ENCODE results near the gene ZNF783.

- TF ChIP-seq POLR2A (IDR thresholded peaks at IDR 0.05; ENCODE audit: low read depth, low read length) (no peak), POLR2AphosphoS5 (IDR thresholded peaks at IDR 0.05; ENCODE audit: low read depth, low read length) (no peak), TAF1 (IDR thresholded peaks at IDR 0.05; ENCODE audit: borderline replicate concordance, low read depth, low read length) (no peak)
Observed at GRCh38 chr7:149329265-149329664, 67.3 kb downstream of the ZNF783 start.

All from GM12892 (cell line).